Adrenal gland (tissue), 12 donors: ENCODE measurements around the gene TMEM125. TPM values are rescaled to one million over a fixed set of nuclear protein-coding genes. Genes with fewer than 3 reads are reported as not detected.

Source experiments
- DNase-seq, 7 donors: peaks; one replicate each; pipeline ENCODE4 v3.0.0-alpha.2; 2019 to 2020
- H3K27ac ChIP-seq, 5 donors: fragments of 200-600 bp; sonication (generic) in 4 of 5; 1 replicate in 3 of 5; 2 replicates in 2 of 5; pipeline versions ENCODE4 v1.5.1 to v1.8.0; 2016 to 2020; ENCODE audit warnings: mild to moderate bottlenecking in 1 of 5
- H3K27me3 ChIP-seq: fragments of 200-600 bp; 2 replicates; pipeline ENCODE4 v1.8.0; 2021
- H3K36me3 ChIP-seq, 2 donors: fragments of 200-600 bp; replicated peaks in 1 of 2; 1 replicate in 1 of 2; 2 replicates in 1 of 2; pipeline versions ENCODE4 v1.5.1 to v1.8.0; 2018 to 2022
- H3K4me1 ChIP-seq, 2 donors: fragments of 200-600 bp; replicated peaks in 1 of 2; 1 replicate in 1 of 2; 2 replicates in 1 of 2; pipeline versions ENCODE4 v1.5.1 to v1.8.0; 2018 to 2021
- H3K4me3 ChIP-seq, 4 donors: fragments of 200-600 bp; sonication (generic) in 3 of 4; one replicate each; pipeline ENCODE4 v1.5.1; 2016 to 2018
- H3K9me3 ChIP-seq, 3 donors: fragments of 200-600 bp; sonication (generic) in 1 of 3; replicated peaks in 1 of 3; 1 replicate in 2 of 3; 2 replicates in 1 of 3; pipeline versions ENCODE4 v1.5.1 to v1.8.0; 2016 to 2021
- POLR2A ChIP-seq, 2 donors: fragments of 450-650 bp; IDR thresholded peaks; one replicate each; pipeline ENCODE4 v1.6.1; 2017; ENCODE audit warnings: antibody characterized with exemption in 2 of 2, mild to moderate bottlenecking in 2 of 2, moderate library complexity in 1 of 2
- WGBS, 4 donors: extraction: QIAGEN DNeasy Blood & Tissue Kit in 2 of 4; methylation state at CpG; one replicate each; pipeline versions ENCODE4 v1.1.5 to v1.1.7; 2013 to 2017; 5-methylcytosine and 5-hydroxymethylcytosine counted together
- intact Hi-C, 2 donors: fragments of 100-400 bp; cut with DNase I; formaldehyde crosslinking; loops; one replicate each; pipeline versions ENCODE4 v1.14.1 to v1.15.0; 2022 to 2023
- polyA plus RNA-seq, 3 donors: library from polyadenylated mRNA; stranded (reverse); fragments of 200-250 nt in 2 of 3; fragments of 350-450 nt in 1 of 3; fragmentation: Illumina TruSeq in 1 of 3; extraction: RNeasy Lipid Tissue Mini Kit (QIAGEN cat#74804) in 1 of 3; gene quantifications; one replicate each; pipeline ENCODE4 v1.2.3, GENCODE V29; 2013 to 2014
- total RNA-seq, 9 donors: library from RNA; depleted of rRNA in 4 of 9; stranded (reverse); fragments of >200 nt in 4 of 9; fragments of 120-200 nt in 1 of 9; fragmentation: NEBNext Ultra II Directional in 1 of 9; extraction: Animal tissue kit (Norgen Biotek cat#: 25700) in 1 of 9; gene quantifications; one replicate each; pipeline versions ENCODE4 v1.1.0 to v1.2.4, GENCODE V29; 2013 to 2023
- TF ChIP-seq, protein P1 (sequence below), 6 experiments: fragments of 450-650 bp in 4 of 6; fragments of 200-600 bp in 2 of 6; sonication (generic) in 1 of 6; IDR thresholded peaks; 1 replicate in 5 of 6; 2 replicates in 1 of 6; pipeline versions ENCODE4 v1.5.1 to v1.8.0; 2016 to 2021; ENCODE audit warnings: antibody characterized with exemption in 6 of 6, mild to moderate bottlenecking in 2 of 6, moderate library complexity in 1 of 6
- donor health status: healthy with polysubstance abuse.
- donor health status: Bipolar disorder and iron deficiency.
- donor health status: DM: yes; HTN: yes; CAD: no.
- donor health status: DM: no; HTN: no; CAD: no.
- donor health status: DM: no; HTN: no; CAD: no.
- donor health status: DM: yes; HTN: yes; CAD: no.

TMEM125 gene
- total and polyA plus RNA-seq, 12 donors: 0.14 to 2.1 (median 1.0) TPM; not detected in 2

GRCh38 chr1:43279161-43279560, 9.4 kb downstream of the TMEM125 start:
- H3K4me1 ChIP-seq: peaks cover 0 to 7% of the 10 kb centered on the region in 2 donors
- H3K9me3 ChIP-seq: no peaks in the 10 kb centered on the region
- no peaks in the 10 kb centered on the region for H3K36me3 ChIP-seq
- no peaks in the 10 kb centered on the region for H3K27me3 ChIP-seq
- H3K4me3 ChIP-seq: no peak overlapping the region
- H3K27ac ChIP-seq: no peak overlapping the region
- no peak for TF ChIP-seq POLR2A (IDR thresholded peaks at IDR 0.05)
- TF ChIP-seq, protein P1, sequence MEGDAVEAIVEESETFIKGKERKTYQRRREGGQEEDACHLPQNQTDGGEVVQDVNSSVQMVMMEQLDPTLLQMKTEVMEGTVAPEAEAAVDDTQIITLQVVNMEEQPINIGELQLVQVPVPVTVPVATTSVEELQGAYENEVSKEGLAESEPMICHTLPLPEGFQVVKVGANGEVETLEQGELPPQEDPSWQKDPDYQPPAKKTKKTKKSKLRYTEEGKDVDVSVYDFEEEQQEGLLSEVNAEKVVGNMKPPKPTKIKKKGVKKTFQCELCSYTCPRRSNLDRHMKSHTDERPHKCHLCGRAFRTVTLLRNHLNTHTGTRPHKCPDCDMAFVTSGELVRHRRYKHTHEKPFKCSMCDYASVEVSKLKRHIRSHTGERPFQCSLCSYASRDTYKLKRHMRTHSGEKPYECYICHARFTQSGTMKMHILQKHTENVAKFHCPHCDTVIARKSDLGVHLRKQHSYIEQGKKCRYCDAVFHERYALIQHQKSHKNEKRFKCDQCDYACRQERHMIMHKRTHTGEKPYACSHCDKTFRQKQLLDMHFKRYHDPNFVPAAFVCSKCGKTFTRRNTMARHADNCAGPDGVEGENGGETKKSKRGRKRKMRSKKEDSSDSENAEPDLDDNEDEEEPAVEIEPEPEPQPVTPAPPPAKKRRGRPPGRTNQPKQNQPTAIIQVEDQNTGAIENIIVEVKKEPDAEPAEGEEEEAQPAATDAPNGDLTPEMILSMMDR (IDR thresholded peaks at IDR 0.05): no peak
- WGBS, 4 donors: 84 to 95% (median 93%) methylated on average over 5 of the region's 5 CpGs
- no peak for DNase-seq
- intact Hi-C loops: no loop called here

- no peaks in the 10 kb centered on the region for H3K36me3 ChIP-seq
- WGBS, 4 donors: 89 to 98% (median 95%) methylated on average over 2 to 6 of the region's 6 CpGs
- no peaks in the 10 kb centered on the region for H3K27me3 ChIP-seq
- peaks cover 0 to 2% of the 10 kb centered on the region in 2 donors for H3K4me1 ChIP-seq
- H3K4me3 ChIP-seq: no peak overlapping the region
- TF ChIP-seq, protein P1 (IDR thresholded peaks at IDR 0.05): no peak
- TF ChIP-seq POLR2A (IDR thresholded peaks at IDR 0.05): no peak
- H3K27ac ChIP-seq: no peak overlapping the region
- intact Hi-C loops: no loop called here
- DNase-seq: no peak
- no peaks in the 10 kb centered on the region for H3K9me3 ChIP-seq
Observed at GRCh38 chr1:43279666-43280065, 9.9 kb downstream of the TMEM125 start.

DNA sequence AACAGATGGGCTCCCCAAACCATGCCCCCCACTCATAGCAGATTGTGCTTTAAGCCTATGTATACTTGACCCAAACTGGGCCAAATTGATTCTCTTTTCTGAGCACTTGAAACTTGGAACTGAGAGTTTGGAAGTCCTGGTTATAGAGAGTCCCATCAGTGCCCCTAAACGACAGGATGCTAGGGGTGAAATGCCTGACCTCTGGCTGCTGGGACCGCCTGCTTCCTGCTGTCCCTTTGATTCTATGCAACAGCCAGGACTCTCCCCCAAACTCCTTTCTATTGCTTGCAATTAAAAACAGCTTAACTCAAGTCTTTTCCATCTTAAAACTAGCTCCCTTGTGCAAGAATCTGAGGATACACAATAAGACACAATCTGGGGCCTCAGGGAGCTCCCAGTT, 10.9 kb downstream of the TMEM125 start:
- WGBS, 4 donors: 42 to 66% (median 58%) methylated on average over 2 of the region's 2 CpGs
- DNase-seq: no peak
- TF ChIP-seq, protein P1 (IDR thresholded peaks at IDR 0.05): no peak
- TF ChIP-seq POLR2A (IDR thresholded peaks at IDR 0.05): no peak

GRCh38 chr1:43282220-43283195, 12.7 kb downstream of the TMEM125 start:
- intact Hi-C loops: no loop called here
- no peak for DNase-seq
- 87 to 96% (median 90%) methylated on average over 4 to 15 of the region's 15 CpGs for WGBS, 4 donors
- no peak for TF ChIP-seq POLR2A (IDR thresholded peaks at IDR 0.05)
- TF ChIP-seq, protein P1 (IDR thresholded peaks at IDR 0.05): no peak
- Histone ChIP-seq H3K9me3 (no peaks in the 10 kb centered on the region), H3K4me3 (no peak overlapping the region), H3K27me3 (no peaks in the 10 kb centered on the region), H3K4me1 (no peaks in the 10 kb centered on the region), H3K36me3 (no peaks in the 10 kb centered on the region), H3K27ac (no peak overlapping the region)

More for the DNA sequence above, 10.9 kb downstream of the TMEM125 start:
- intact Hi-C loops: no loop called here
- Histone ChIP-seq H3K27me3 (no peaks in the 10 kb centered on the region), H3K4me3 (no peak overlapping the region), H3K4me1 (no peaks in the 10 kb centered on the region), H3K9me3 (no peaks in the 10 kb centered on the region), H3K36me3 (no peaks in the 10 kb centered on the region), H3K27ac (peak overlapping the region in 1 of 5 donors; percentile 29)
